GM19397 (cell line): Measurements from ENCODE around the gene SFI1.
"Not testable (repeated sequence)": the region's sequence is repeated elsewhere in the genome, so short reads cannot be mapped to it uniquely, and the experiment has no call there.

Experiments used
- ATAC-seq: cut with Tn5 transposase; IDR thresholded peaks from one replicate; pipeline ENCODE4 v1.9.1; 2021; ENCODE audit warnings: mild to moderate bottlenecking, moderate library complexity; ENCODE audit not compliant: unreplicated experiment

Gene SFI1

DNA sequence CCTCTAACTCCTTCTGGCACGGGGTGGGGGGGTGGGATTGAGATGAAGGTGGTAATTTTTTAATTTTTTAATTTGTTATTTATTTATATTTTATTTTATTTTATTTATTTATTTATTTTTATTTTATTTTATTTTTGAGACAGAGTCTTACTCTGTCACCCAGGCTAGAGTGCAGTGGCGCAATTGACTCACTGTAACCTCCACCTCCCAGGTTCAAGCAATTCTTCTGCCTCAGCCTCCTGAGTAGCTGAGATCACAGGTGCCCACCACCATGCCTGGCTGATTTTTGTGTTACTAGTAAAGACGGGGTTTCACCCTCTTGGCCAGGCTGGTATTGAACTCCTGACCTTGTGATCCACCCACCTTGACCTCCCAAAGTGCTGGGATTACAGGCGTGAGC is 43.8 kb downstream of the SFI1 start:
- ATAC-seq = not testable (repeated sequence)

DNA sequence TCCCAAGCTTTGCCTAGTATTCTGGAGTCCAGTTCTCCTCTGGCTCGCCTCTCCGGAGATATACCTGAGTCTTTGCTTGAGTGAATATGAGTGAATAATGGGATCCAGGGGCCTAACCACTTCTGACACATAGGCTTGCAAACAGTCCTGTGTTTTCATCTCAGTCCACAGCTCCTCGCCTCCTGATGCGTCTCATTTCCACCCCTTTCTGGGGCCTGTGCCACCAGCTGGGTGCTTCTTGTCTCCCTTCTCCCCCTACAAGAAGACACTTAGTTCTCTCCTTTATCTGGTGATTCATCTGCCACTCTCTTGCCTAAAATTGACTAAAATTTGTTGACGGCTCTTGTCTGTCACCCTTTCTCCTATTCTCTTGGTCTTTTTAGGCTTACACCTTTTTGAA is 44.6 kb downstream of the SFI1 start:
- no peak for ATAC-seq

GRCh38 chr22:31544481-31545480 is 48.4 kb downstream of the SFI1 start:
- no peak for ATAC-seq

- ATAC-seq = no peak
Measured at GRCh38 chr22:31550871-31551370, 54.6 kb downstream of the SFI1 start.

DNA sequence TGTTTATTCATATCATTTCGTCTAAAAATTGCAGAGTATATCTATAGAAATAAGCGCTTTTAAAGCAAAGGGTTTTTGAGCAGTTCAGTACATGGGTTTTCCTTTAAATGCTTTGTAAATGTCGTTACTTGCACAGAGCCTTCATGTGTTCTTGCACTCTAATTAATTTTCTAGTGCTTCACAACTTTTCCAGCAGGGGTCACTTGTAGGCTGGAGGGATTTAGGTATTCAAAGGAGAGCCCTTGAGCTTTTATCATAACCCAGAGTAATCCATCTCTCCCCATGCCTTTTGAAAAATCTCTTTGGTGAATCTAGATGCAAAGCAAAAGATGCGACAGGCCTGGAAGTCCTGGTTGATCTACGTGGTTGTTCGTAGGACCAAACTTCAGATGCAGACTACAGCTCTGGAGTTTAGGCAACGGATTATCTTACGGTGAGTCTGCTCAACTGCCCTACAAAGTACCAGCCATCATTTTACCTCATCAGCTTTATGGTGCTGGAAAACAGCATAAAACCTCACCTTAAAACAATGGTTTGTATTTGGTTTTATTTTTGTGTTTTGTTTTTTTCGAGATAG is 60.4 kb downstream of the SFI1 start:
- ATAC-seq = no peak

DNA sequence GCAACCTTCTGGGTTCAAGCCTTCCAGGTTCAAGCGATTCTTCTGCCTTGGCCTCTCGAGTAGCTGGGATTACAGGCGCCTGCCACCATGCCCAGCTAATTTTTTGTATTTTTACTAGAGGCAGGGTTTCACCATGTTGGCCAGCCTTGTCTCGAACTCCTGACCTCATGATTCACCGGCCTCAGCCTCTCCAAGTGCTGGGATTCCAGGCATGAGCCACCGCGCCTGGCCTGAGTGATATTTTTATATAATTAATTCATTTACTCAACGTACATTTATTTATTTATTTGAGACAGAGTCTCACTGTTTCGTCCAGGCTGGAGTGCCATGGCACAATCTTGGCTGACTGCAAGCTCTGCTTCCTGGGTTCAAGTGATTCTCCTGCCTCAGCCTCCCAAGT is 62.2 kb downstream of the SFI1 start:
- not testable (repeated sequence) for ATAC-seq

- no peak for ATAC-seq
Measured at GRCh38 chr22:31561238-31561887, 65.0 kb downstream of the SFI1 start.

DNA sequence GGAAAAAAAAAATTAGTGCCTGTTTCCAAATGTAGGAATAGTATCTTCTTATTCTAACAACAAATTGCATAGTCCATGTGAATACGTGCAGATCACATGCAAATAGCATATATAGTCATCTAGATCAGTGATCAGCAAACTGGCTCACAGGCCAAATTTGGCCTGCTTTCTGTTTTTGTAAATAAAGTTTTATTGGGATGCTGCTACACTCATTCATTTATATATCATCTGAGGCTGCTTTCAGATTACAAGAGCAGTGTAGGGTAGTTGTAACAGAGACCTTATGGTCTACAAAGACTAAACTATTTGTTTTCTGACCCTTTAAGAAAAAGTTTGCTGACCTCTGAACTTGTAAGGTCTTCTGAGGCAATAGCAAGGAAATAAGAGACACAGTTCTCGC is 65.6 kb downstream of the SFI1 start:
- ATAC-seq = no peak

GRCh38 chr22:31566484-31566883 is 70.1 kb downstream of the SFI1 start:
- no peak for ATAC-seq

DNA sequence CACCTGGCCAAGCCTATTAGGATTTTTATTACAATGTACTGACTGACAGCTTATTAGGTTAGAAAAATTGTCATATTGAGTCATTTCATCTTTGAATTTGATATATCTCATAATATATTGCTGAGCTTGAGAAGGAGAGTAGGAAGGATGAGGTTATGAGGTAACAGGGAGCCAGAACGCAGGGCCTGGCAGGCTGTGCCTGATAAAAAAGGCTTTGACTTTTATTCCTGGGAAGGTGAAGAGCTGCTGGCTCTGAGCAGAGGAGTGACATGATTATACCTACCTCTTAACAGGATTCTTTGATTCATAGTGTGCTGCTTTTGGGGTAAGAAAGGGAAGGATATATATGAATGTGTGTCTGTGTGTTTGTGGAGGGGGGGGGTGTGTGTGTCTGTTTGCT is 70.9 kb downstream of the SFI1 start:
- ATAC-seq = no peak

GRCh38 chr22:31567702-31568101 is 71.4 kb downstream of the SFI1 start:
- no peak for ATAC-seq

- no peak for ATAC-seq
Measured at GRCh38 chr22:31569126-31569525, 72.8 kb downstream of the SFI1 start.

- no peak for ATAC-seq
Measured at GRCh38 chr22:31572939-31573338, 76.6 kb downstream of the SFI1 start.

- ATAC-seq = no peak
Measured at GRCh38 chr22:31574055-31574670, 77.8 kb downstream of the SFI1 start.

DNA sequence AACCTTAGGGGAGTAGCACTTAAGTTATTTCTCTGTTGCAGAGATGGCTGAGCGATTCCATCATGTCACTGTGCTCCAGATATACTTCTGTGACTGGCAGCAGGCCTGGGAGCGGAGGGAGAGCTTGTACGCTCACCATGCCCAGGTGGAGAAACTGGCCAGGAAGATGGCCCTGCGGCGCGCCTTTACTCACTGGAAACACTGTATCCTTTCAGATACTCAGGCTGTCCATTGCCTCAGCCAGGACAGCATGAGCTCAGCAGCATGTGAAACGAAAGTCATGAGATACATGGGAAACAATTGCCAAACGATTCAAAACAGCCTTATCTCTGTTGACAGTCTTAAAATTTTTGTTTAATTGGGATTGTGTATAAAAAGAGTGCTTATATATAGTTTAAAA is 78.9 kb downstream of the SFI1 start:
- ATAC-seq = no peak

DNA sequence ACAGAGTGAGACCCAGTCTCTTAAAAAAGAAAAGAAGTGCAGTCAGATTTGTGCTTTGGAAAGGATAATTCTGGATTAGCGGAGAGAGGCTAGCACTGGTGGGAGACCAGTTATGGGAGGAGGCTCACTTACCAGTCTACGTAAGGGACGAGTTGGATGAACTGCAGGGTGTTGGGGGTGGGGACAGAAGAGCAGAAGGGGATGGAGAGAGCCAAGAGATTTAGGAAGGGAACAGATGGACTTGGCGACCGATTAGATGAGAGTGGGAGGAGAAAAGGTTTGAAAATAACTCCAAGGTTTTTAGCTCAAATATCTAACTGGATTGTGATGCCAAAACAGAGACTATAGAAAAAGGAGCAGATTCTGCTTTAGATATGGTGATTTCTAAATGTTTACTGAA is 81.4 kb downstream of the SFI1 start:
- no peak for ATAC-seq

DNA sequence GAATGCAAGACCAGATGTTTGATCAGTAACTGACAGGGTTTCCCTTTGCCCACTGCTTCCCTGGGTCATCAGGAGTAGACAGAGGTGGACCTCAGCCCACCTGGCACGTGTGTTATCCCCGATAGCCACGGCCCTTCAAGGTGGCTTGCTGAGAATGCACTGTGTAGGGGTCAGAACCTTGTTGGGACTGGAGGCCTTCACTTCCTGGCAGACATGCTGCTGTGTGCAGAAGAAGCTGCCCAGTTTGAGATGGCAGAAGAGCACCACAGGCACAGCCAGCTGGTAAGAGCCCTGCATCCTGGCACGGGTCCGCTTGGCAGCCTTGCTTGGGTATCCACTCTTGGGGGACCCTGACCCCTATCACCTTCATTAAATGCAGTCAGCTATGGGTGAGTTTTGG is 81.8 kb downstream of the SFI1 start:
- ATAC-seq = no peak

DNA sequence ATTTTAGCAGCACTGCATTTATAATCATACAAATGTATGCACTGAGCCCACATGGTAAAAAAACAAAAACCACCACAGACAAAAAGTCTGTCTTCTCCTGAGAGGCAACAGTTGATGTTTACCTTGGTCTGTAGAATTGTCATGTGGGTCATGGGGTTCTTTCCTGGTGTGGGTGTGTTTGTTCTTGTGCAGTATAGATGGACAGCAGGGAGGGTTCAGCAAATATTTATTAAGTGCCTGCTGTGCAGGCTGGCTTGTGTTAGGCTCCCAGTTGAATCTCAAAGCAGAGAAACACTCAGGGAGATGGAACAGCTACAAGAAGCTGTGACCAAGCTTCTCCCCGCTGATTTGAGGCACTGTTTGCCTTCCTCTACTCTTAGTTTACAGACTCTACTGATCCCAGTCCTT is 83.5 kb downstream of the SFI1 start:
- ATAC-seq = no peak

DNA sequence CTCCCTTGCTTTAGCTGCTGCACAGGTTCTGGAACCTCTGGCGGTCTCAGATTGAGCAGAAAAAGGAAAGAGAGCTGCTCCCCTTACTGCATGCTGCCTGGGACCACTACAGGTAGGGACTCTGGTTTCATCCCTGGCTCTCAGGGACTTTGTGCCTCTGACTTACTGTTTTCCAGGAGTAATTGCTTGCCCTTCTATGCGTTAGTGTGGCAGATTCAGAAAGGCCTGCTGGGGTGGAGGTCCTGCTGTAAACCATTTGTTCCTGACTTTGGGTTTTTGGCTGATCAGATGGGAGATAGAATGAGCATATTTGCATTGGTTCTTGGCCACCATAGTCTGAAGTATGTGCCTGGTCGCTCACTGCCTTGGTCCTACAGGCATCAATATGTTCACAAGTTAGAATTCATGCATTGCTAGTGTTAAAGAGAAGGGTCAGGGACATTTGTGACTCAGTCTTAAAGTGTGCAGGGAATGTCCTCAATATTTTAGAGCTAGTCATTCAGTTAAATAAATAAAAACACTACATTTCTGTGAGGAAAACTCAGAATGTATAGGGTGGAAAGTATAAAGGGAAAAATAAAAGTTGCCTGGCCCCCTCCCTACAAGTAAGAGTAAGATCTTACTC is 87.6 kb downstream of the SFI1 start:
- no peak for ATAC-seq

DNA sequence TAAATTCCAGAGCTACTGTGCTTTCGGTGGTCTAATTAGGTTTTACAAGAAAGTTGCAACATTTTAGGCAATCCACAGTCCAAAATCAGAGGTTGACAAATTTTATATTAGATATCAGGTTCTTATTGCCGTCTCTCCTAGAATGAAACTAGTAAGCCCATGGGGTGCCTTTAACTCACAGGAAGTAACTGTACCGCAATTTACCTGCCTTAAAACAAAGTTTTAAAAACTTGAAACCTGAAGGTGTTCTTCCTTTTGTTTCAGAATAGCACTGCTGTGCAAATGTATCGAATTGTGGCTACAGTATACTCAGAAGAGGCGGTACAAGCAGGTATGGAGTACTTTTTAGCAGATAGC is 88.4 kb downstream of the SFI1 start:
- no peak for ATAC-seq
